ENCODE measurements around the gene MED15. TPM values are rescaled to one million over a fixed set of nuclear protein-coding genes. Genes with fewer than 3 reads are reported as not detected.

The MED15 gene
- total RNA-seq, 1 donor from 2014 or later = 24.2 TPM

- no peak for DNase-seq
These were observed 4.3 kb downstream of the MED15 start for GRCh38 chr22:20511578-20512229.

GRCh38 chr22:20514658-20515406 lies 7.4 kb downstream of the MED15 start:
- no peak for DNase-seq

- no peak for DNase-seq
These were observed 9.0 kb downstream of the MED15 start for GRCh38 chr22:20516399-20516798.

GRCh38 chr22:20517422-20517821 lies 10.0 kb downstream of the MED15 start:
- DNase-seq = no peak

GRCh38 chr22:20517841-20518592 lies 10.6 kb downstream of the MED15 start:
- no peak for DNase-seq

GRCh38 chr22:20519558-20519957 lies 12.1 kb downstream of the MED15 start:
- no peak for DNase-seq

GRCh38 chr22:20520093-20520511 lies 12.7 kb downstream of the MED15 start:
- DNase-seq = no peak

GRCh38 chr22:20522134-20523004 lies 15.0 kb downstream of the MED15 start:
- no peak for DNase-seq

GRCh38 chr22:20523086-20523983 lies 15.9 kb downstream of the MED15 start:
- no peak for DNase-seq

GRCh38 chr22:20524004-20524481 lies 16.6 kb downstream of the MED15 start:
- no peak for DNase-seq

GRCh38 chr22:20525048-20525447 lies 17.6 kb downstream of the MED15 start:
- no peak for DNase-seq

- DNase-seq = no peak
These were observed 18.9 kb downstream of the MED15 start for GRCh38 chr22:20526305-20526627.

GRCh38 chr22:20526628-20527355 lies 19.4 kb downstream of the MED15 start:
- DNase-seq = no peak

- no peak for DNase-seq
These were observed 21.1 kb downstream of the MED15 start for GRCh38 chr22:20528405-20528978.

GRCh38 chr22:20530368-20531153 lies 23.2 kb downstream of the MED15 start:
- DNase-seq = no peak

GRCh38 chr22:20531154-20531403 lies 23.7 kb downstream of the MED15 start:
- no peak for DNase-seq

- DNase-seq = no peak
These were observed 24.2 kb downstream of the MED15 start for GRCh38 chr22:20531404-20532201.

GRCh38 chr22:20532256-20532993 lies 25.0 kb downstream of the MED15 start:
- DNase-seq = no peak
